ENCODE results near the gene GRK3.

DNA sequence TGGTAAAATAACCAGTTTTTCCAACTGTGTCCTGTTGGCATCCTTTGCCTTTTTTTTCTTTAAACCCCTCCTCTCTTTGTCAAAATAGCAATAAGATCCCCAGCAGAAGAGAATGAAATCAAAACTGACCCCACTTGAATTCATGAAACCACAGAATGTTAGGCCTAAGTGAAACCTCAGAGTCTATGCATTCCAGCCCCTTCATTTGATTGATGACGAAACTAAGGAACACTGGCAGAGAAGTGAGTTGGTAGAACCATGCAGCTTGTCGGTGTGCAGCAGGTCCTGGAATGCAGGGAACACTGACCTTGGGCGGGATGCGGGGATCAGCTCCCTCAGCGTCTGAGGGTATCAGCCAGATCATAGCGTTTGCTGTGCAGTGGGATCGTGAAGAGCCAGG is 57.5 kb downstream of the GRK3 start:
- TF ChIP-seq, protein P1, sequence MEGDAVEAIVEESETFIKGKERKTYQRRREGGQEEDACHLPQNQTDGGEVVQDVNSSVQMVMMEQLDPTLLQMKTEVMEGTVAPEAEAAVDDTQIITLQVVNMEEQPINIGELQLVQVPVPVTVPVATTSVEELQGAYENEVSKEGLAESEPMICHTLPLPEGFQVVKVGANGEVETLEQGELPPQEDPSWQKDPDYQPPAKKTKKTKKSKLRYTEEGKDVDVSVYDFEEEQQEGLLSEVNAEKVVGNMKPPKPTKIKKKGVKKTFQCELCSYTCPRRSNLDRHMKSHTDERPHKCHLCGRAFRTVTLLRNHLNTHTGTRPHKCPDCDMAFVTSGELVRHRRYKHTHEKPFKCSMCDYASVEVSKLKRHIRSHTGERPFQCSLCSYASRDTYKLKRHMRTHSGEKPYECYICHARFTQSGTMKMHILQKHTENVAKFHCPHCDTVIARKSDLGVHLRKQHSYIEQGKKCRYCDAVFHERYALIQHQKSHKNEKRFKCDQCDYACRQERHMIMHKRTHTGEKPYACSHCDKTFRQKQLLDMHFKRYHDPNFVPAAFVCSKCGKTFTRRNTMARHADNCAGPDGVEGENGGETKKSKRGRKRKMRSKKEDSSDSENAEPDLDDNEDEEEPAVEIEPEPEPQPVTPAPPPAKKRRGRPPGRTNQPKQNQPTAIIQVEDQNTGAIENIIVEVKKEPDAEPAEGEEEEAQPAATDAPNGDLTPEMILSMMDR (IDR thresholded peaks at IDR 0.05) = no peak
- TF ChIP-seq POLR2A (IDR thresholded peaks at IDR 0.05) = no peak

All from Peyer's patch (tissue), 4 donors.